GM12891 (cell line): ENCODE results near the gene ERBB2.

ENCODE experiments used
- PAX5 ChIP-seq: IDR thresholded peaks from 2 replicates; pipeline ENCODE4 v1.6.1; 2011; ENCODE audit warnings: low read length, moderate library complexity, mild to moderate bottlenecking; ENCODE audit not compliant: insufficient read depth, severe bottlenecking
- POLR2A ChIP-seq: IDR thresholded peaks from 2 replicates; pipeline ENCODE4 v1.6.1; 2011; ENCODE audit warnings: low read depth, low read length, control low read depth
- POLR2AphosphoS5 ChIP-seq: IDR thresholded peaks from 2 replicates; pipeline ENCODE4 v1.6.1; 2011; ENCODE audit warnings: low read depth, low read length, control low read depth
- POU2F2 ChIP-seq: IDR thresholded peaks from 2 replicates; pipeline ENCODE4 v1.6.1; 2011; ENCODE audit warnings: low read depth, mild to moderate bottlenecking, control low read depth, low read length, moderate library complexity
- TAF1 ChIP-seq: IDR thresholded peaks from 2 replicates; pipeline ENCODE4 v1.6.1; 2011; ENCODE audit warnings: low read depth, low read length, control low read depth

DNA sequence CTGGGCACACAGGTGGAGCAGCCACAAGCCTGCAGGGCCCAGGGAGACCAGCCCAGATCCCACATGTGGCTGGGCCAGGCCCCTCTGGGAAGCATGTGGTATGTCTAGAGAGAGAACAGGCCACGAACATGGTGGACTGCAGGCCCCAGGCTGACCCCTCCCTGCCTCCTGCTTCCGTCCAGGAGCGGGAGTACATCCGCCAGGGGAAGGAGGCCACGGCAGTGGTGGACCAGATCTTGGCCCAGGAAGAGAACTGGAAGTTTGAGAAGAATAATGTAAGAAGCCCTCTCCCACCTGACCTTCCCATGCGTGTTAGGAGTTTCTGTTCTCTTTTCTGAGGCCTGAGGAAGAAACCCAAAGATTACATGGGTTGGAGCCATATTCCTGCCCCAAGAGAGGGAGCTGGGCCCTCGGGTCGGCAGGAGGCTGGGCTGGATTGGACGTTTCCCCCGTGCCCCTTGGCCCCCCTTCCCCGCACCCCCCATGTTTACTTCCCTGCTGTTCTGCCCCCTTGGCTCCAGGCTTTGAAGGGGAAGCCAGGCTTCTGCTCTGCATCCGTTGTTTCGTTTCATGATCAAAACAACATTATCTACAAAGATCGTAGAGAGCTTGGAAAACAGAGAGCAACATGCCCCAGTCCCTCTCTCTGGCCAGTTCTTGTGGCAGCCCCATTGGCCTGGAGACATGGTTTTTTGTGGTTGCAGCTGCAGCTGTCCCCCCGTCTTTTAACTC lies 40.4 kb upstream of the ERBB2 start:
- TF ChIP-seq POLR2AphosphoS5 (no peak), TAF1 (no peak), POLR2A (no peak), PAX5 (no peak), POU2F2 (no peak)
